ENCODE measurements around the gene DSCAML1. TPM values are rescaled to one million over a fixed set of nuclear protein-coding genes. Genes with fewer than 3 reads are reported as not detected.
A peak's percentile ranks its signal among the peaks of the same experiment; 100 is the strongest.

Gene DSCAML1
- total and polyA plus RNA-seq, 4 donors, result 0.18 to 1.5 (median 1.1) TPM

GRCh38 chr11:117442869-117443239 lies 354.2 kb downstream of the DSCAML1 start:
- Histone ChIP-seq H3K9me3 (ENCODE audit: control insufficient read depth in 4 of 4, insufficient read depth in 3 of 4, low read length in 3 of 4) (peaks cover 0 to 3% (median 0%) of the 10 kb centered on the region in 4 donors), H3K36me3 (ENCODE audit: control insufficient read depth in 4 of 4, insufficient read depth in 4 of 4, low read length in 4 of 4) (peaks cover 0 to 5% (median 0%) of the 10 kb centered on the region in 4 donors), H3K9ac (ENCODE audit: insufficient read depth in 1 of 2, low read length in 2 of 2) (no peak overlapping the region), H3K27me3 (ENCODE audit: control insufficient read depth in 3 of 3, insufficient read depth in 3 of 3, low read length in 2 of 3) (peaks cover 0 to 27% (median 0%) of the 10 kb centered on the region in 3 donors), H3K4me1 (ENCODE audit: control insufficient read depth in 5 of 5, insufficient read depth in 5 of 5, low read length in 5 of 5) (peaks cover 0 to 18% (median 0%) of the 10 kb centered on the region in 5 donors), H3K4me3 (no peak overlapping the region), H3K27ac (ENCODE audit: low read depth in 1 of 2, low read length in 1 of 2) (no peak overlapping the region)
- peak in 1 of 3 donors; percentile 28 for DNase-seq
- ATAC-seq (ENCODE audit: insufficient read depth, low FRiP score), result no peak
- no peak for TF ChIP-seq CTCF (IDR thresholded peaks at IDR 0.05; ENCODE audit: control extremely low read depth, extremely low read depth)
- WGBS, 2 donors, result 72 to 84% methylated on average over 12 of the region's 12 CpGs

- H3K4me3 ChIP-seq, result no peak overlapping the region
- H3K9me3 ChIP-seq (ENCODE audit: control insufficient read depth in 4 of 4, insufficient read depth in 3 of 4, low read length in 3 of 4), result peaks cover 0 to 3% (median under 1%) of the 10 kb centered on the region in 4 donors
- no peak for ATAC-seq (ENCODE audit: insufficient read depth, low FRiP score)
- H3K27ac ChIP-seq (ENCODE audit: low read depth in 1 of 2, low read length in 1 of 2), result no peak overlapping the region
- peaks cover 0 to 27% (median 0%) of the 10 kb centered on the region in 3 donors for H3K27me3 ChIP-seq (ENCODE audit: control insufficient read depth in 3 of 3, insufficient read depth in 3 of 3, low read length in 2 of 3)
- TF ChIP-seq CTCF (IDR thresholded peaks at IDR 0.05; ENCODE audit: control extremely low read depth, extremely low read depth), result no peak
- no peak overlapping the region for H3K9ac ChIP-seq (ENCODE audit: insufficient read depth in 1 of 2, low read length in 2 of 2)
- peaks cover 0 to 18% (median 0%) of the 10 kb centered on the region in 5 donors for H3K4me1 ChIP-seq (ENCODE audit: control insufficient read depth in 5 of 5, insufficient read depth in 5 of 5, low read length in 5 of 5)
- H3K36me3 ChIP-seq (ENCODE audit: control insufficient read depth in 4 of 4, insufficient read depth in 4 of 4, low read length in 4 of 4), result peaks cover 0 to 5% (median 0%) of the 10 kb centered on the region in 4 donors
- no peak for DNase-seq
- whole genome bisulfite sequencing, 2 donors, result 91 to 92% methylated on average over 16 of the region's 16 CpGs
Observed at GRCh38 chr11:117442049-117442868, 354.8 kb downstream of the DSCAML1 start.

- H3K27me3 ChIP-seq (ENCODE audit: control insufficient read depth in 3 of 3, insufficient read depth in 3 of 3, low read length in 2 of 3), result peaks cover 0 to 27% (median 0%) of the 10 kb centered on the region in 3 donors
Observed at GRCh38 chr11:117441146-117441975, 355.7 kb downstream of the DSCAML1 start.

More at GRCh38 chr11:117441146-117441975, 355.7 kb downstream of the DSCAML1 start:
- H3K9me3 ChIP-seq (ENCODE audit: control insufficient read depth in 4 of 4, insufficient read depth in 3 of 4, low read length in 3 of 4), result peaks cover 0 to 4% (median 2%) of the 10 kb centered on the region in 4 donors
- ATAC-seq (ENCODE audit: insufficient read depth, low FRiP score) (no peak), DNase-seq (no peak)
- H3K27ac ChIP-seq (ENCODE audit: low read depth in 1 of 2, low read length in 1 of 2), result no peak overlapping the region
- H3K9ac ChIP-seq (ENCODE audit: insufficient read depth in 1 of 2, low read length in 2 of 2), result no peak overlapping the region
- TF ChIP-seq CTCF (IDR thresholded peaks at IDR 0.05; ENCODE audit: control extremely low read depth, extremely low read depth), result no peak
- peaks cover 0 to 18% (median 0%) of the 10 kb centered on the region in 5 donors for H3K4me1 ChIP-seq (ENCODE audit: control insufficient read depth in 5 of 5, insufficient read depth in 5 of 5, low read length in 5 of 5)
- WGBS, 2 donors, result 86 to 94% methylated on average over 14 of the region's 14 CpGs
- peaks cover 0 to 5% (median 0%) of the 10 kb centered on the region in 4 donors for H3K36me3 ChIP-seq (ENCODE audit: control insufficient read depth in 4 of 4, insufficient read depth in 4 of 4, low read length in 4 of 4)
- H3K4me3 ChIP-seq, result no peak overlapping the region
